Psoas muscle (tissue), 8 donors: Measurements from ENCODE around the gene SLC6A4. TPM values are rescaled to one million over a fixed set of nuclear protein-coding genes. Genes with fewer than 3 reads are reported as not detected.

ENCODE experiments used
- ATAC-seq, 4 donors: fragments of 200-7000 bp; cut with Tn5 transposase; one replicate each; pipeline ENCODE4 v1.9.1; 2020; ENCODE audit warnings: moderate library complexity in 3 of 4, mild to moderate bottlenecking in 2 of 4
- DNase-seq, 2 donors: peaks; one replicate each; pipeline ENCODE4 v3.0.0-alpha.2; 2020
- H3K27ac ChIP-seq: fragments of 200-600 bp; one replicate; pipeline ENCODE4 v1.8.0; 2022
- H3K27me3 ChIP-seq, 3 donors: fragments of 200-600 bp in 1 of 3; one replicate each; pipeline versions ENCODE4 v1.6.1 to v1.8.0; 2013 to 2022; ENCODE audit warnings: low read length in 2 of 3, mild to moderate bottlenecking in 2 of 3, moderate library complexity in 1 of 3; ENCODE audit not compliant: insufficient read depth in 3 of 3
- H3K36me3 ChIP-seq, 2 donors: fragments of 200-600 bp in 1 of 2; one replicate each; pipeline versions ENCODE4 v1.6.1 to v1.8.0; 2013 to 2022; ENCODE audit warnings: low read depth in 1 of 2, mild to moderate bottlenecking in 1 of 2, moderate library complexity in 1 of 2; ENCODE audit not compliant: insufficient read depth in 1 of 2
- H3K4me1 ChIP-seq: fragments of 200-600 bp; one replicate; pipeline ENCODE4 v1.8.0; 2022
- H3K4me3 ChIP-seq: fragments of 200-600 bp; one replicate; pipeline ENCODE4 v1.8.0; 2022; ENCODE audit warnings: mild to moderate bottlenecking
- H3K9me3 ChIP-seq: fragments of 200-600 bp; one replicate; pipeline ENCODE4 v1.8.0; 2022
- CTCF ChIP-seq: fragments of 200-600 bp; IDR thresholded peaks from one replicate; pipeline ENCODE4 v1.8.0; 2022; ENCODE audit warnings: antibody characterized with exemption
- WGBS, 3 donors: extraction: QIAGEN DNeasy Blood & Tissue Kit; methylation state at CpG; one replicate each; pipeline versions ENCODE4 v1.1.6 to v1.1.7; 2013; 5-methylcytosine and 5-hydroxymethylcytosine counted together
- intact Hi-C, 2 donors: fragments of 100-400 bp; cut with DNase I; formaldehyde crosslinking; loops; one replicate each; pipeline versions ENCODE4 v1.11.0 to v1.14.2; 2022
- polyA plus RNA-seq, 3 donors: library from polyadenylated mRNA; stranded (reverse); fragments of 200-250 nt; gene quantifications; one replicate each; pipeline ENCODE4 v1.2.3, GENCODE V29; 2013
- total RNA-seq, 4 donors: library from RNA; stranded (reverse); fragmentation: NEBNext Ultra II Directional in 2 of 4; extraction: Animal tissue kit (Norgen Biotek cat#: 25700) in 2 of 4; gene quantifications; one replicate each; pipeline versions ENCODE4 v1.2.1 to v1.2.4, GENCODE V29; 2021 to 2023
- donor health status: healthy with polysubstance abuse.
- donor health status: DM: no; HTN: no; CAD: no; lungs with moderate emphysema.
- donor health status: Bipolar disorder and iron deficiency.
- donor health status: healthy.
- donor health status: DM: yes; HTN: yes; CAD: no.
- donor health status: DM: no; HTN: no; CAD: no.
- donor health status: DM: no; HTN: no; CAD: no.
- donor health status: DM: yes; HTN: yes; CAD: no.

The SLC6A4 gene
- total and polyA plus RNA-seq, 7 donors: 0.01 to 0.06 TPM; not detected in 5

- peaks cover 3 to 41% of the 10 kb centered on the region in 2 donors for H3K36me3 ChIP-seq
- no peak overlapping the region for H3K4me3 ChIP-seq
- ATAC-seq: no peak
- no peaks in the 10 kb centered on the region for H3K9me3 ChIP-seq
- peaks cover 20% of the 10 kb centered on the region for H3K4me1 ChIP-seq
- DNase-seq: no peak
- TF ChIP-seq CTCF: no peak
- intact Hi-C loops: no loop called here
- H3K27ac ChIP-seq: no peak overlapping the region
- H3K27me3 ChIP-seq: no peaks in the 10 kb centered on the region
These were observed 16.4 kb upstream of the SLC6A4 start for GRCh38 chr17:30251931-30252330.

GRCh38 chr17:30249460-30249859 lies 14.0 kb upstream of the SLC6A4 start:
- intact Hi-C loops: no loop called here
- H3K9me3 ChIP-seq: no peaks in the 10 kb centered on the region
- WGBS, 3 donors: 94 to 96% (median 96%) methylated on average over 5 of the region's 5 CpGs
- peaks cover 3 to 33% of the 10 kb centered on the region in 2 donors for H3K36me3 ChIP-seq
- no peaks in the 10 kb centered on the region for H3K27me3 ChIP-seq
- H3K4me1 ChIP-seq: peaks cover 17% of the 10 kb centered on the region
- ATAC-seq (no peak), DNase-seq (no peak)
- no peak overlapping the region for H3K4me3 ChIP-seq
- TF ChIP-seq CTCF: no peak
- H3K27ac ChIP-seq: no peak overlapping the region

- Histone ChIP-seq H3K4me3 (no peak overlapping the region), H3K27me3 (no peaks in the 10 kb centered on the region), H3K36me3 (peaks cover 3 to 33% of the 10 kb centered on the region in 2 donors), H3K27ac (no peak overlapping the region), H3K4me1 (peaks cover 11% of the 10 kb centered on the region), H3K9me3 (no peaks in the 10 kb centered on the region)
- peak in 3 of 4 donors; percentile 73 to 84 (median 83) for ATAC-seq
- WGBS, 3 donors: 47 to 73% (median 59%) methylated on average over 2 of the region's 2 CpGs
- peak in 1 of 2 donors; percentile 61 for DNase-seq
- TF ChIP-seq CTCF: no peak
- intact Hi-C loops: no loop called here
These were observed 13.3 kb upstream of the SLC6A4 start for GRCh38 chr17:30248786-30249185.

- no peak for ATAC-seq
- no peak for TF ChIP-seq CTCF
- Histone ChIP-seq H3K9me3 (no peaks in the 10 kb centered on the region), H3K4me1 (peaks cover 9% of the 10 kb centered on the region), H3K4me3 (no peak overlapping the region), H3K36me3 (peaks cover 3 to 33% of the 10 kb centered on the region in 2 donors), H3K27me3 (no peaks in the 10 kb centered on the region), H3K27ac (no peak overlapping the region)
- intact Hi-C loops: no loop called here
- no peak for DNase-seq
- WGBS, 3 donors: 91 to 95% (median 93%) methylated on average over 7 of the region's 7 CpGs
These were observed 11.0 kb upstream of the SLC6A4 start for GRCh38 chr17:30246460-30246859.

GRCh38 chr17:30244853-30245385 lies 9.4 kb upstream of the SLC6A4 start:
- no peak overlapping the region for H3K4me3 ChIP-seq
- H3K9me3 ChIP-seq: no peaks in the 10 kb centered on the region
- TF ChIP-seq CTCF: no peak
- H3K27me3 ChIP-seq: peaks cover 0 to 2% (median 0%) of the 10 kb centered on the region in 3 donors
- peaks cover 9% of the 10 kb centered on the region for H3K4me1 ChIP-seq
- intact Hi-C loops: no loop called here
- 66 to 76% (median 71%) methylated on average over 4 of the region's 4 CpGs for WGBS, 3 donors
- H3K27ac ChIP-seq: no peak overlapping the region
- ATAC-seq: peak in 1 of 4 donors; percentile 68
- peaks cover 3 to 33% of the 10 kb centered on the region in 2 donors for H3K36me3 ChIP-seq
- DNase-seq: no peak
